NCI-H2107 treated with DMSO at 0.1 percent for 48 hours (cell line): ENCODE measurements around the gene ZFPM1.
"Not testable (repeated sequence)": the region's sequence is repeated elsewhere in the genome, so short reads cannot be mapped to it uniquely, and the experiment has no call there.

Source experiments
- DNase-seq: peaks from one replicate; lab custom pipeline; 2025; ENCODE audit not compliant: unreplicated experiment; lab: John Stamatoyannopoulos, UW

The ZFPM1 gene

GRCh38 chr16:88478889-88479792 lies 26.1 kb downstream of the ZFPM1 start:
- DNase-seq = no peak

GRCh38 chr16:88479793-88480760 lies 27.0 kb downstream of the ZFPM1 start:
- DNase-seq = no peak

GRCh38 chr16:88480829-88481228 lies 27.7 kb downstream of the ZFPM1 start:
- DNase-seq = no peak

- no peak for DNase-seq
Measured at GRCh38 chr16:88481851-88482250, 28.8 kb downstream of the ZFPM1 start.

GRCh38 chr16:88482630-88483391 lies 29.7 kb downstream of the ZFPM1 start:
- DNase-seq = no peak

- DNase-seq = no peak
Measured at GRCh38 chr16:88483392-88483641, 30.2 kb downstream of the ZFPM1 start.

GRCh38 chr16:88484505-88485365 lies 31.7 kb downstream of the ZFPM1 start:
- DNase-seq = no peak

GRCh38 chr16:88485366-88485741 lies 32.3 kb downstream of the ZFPM1 start:
- not testable (repeated sequence) for DNase-seq

- no peak for DNase-seq
Measured at GRCh38 chr16:88486398-88487123, 33.5 kb downstream of the ZFPM1 start.

- no peak for DNase-seq
Measured at GRCh38 chr16:88487124-88487432, 34.0 kb downstream of the ZFPM1 start.

GRCh38 chr16:88487920-88488851 lies 35.1 kb downstream of the ZFPM1 start:
- DNase-seq = no peak

GRCh38 chr16:88489163-88489741 lies 36.2 kb downstream of the ZFPM1 start:
- no peak for DNase-seq

GRCh38 chr16:88491001-88491559 lies 38.0 kb downstream of the ZFPM1 start:
- no peak for DNase-seq

- DNase-seq = no peak
Measured at GRCh38 chr16:88491560-88492310, 38.7 kb downstream of the ZFPM1 start.

GRCh38 chr16:88493879-88494278 lies 40.8 kb downstream of the ZFPM1 start:
- no peak for DNase-seq

- no peak for DNase-seq
Measured at GRCh38 chr16:88494335-88495154, 41.5 kb downstream of the ZFPM1 start.
